A204.1 (cell line): ENCODE data around the gene MASP1.
"Not testable (repeated sequence)": the region's sequence is repeated elsewhere in the genome, so short reads cannot be mapped to it uniquely, and the experiment has no call there.

Source experiments
- FAIRE-seq: peaks from 2 replicates; lab custom pipeline; 2012; peaks lifted over from hg19 to GRCh38; lab: Jason Lieb, UNC

Gene MASP1

GRCh38 chr3:187264911-187265310, 26.6 kb downstream of the MASP1 start:
- FAIRE-seq = no peak

- no peak for FAIRE-seq
Measured at GRCh38 chr3:187264021-187264420, 27.5 kb downstream of the MASP1 start.

- FAIRE-seq = no peak
Measured at GRCh38 chr3:187263270-187263669, 28.3 kb downstream of the MASP1 start.

- no peak for FAIRE-seq
Measured at GRCh38 chr3:187262360-187262759, 29.2 kb downstream of the MASP1 start.

- no peak for FAIRE-seq
Measured at GRCh38 chr3:187261541-187261969, 30.0 kb downstream of the MASP1 start.

- FAIRE-seq = no peak
Measured at GRCh38 chr3:187259171-187259570, 32.4 kb downstream of the MASP1 start.

GRCh38 chr3:187257992-187258692, 33.4 kb downstream of the MASP1 start:
- no peak for FAIRE-seq

GRCh38 chr3:187257471-187257870, 34.1 kb downstream of the MASP1 start:
- no peak for FAIRE-seq

- FAIRE-seq = no peak
Measured at GRCh38 chr3:187256051-187256616, 35.4 kb downstream of the MASP1 start.

- FAIRE-seq = no peak
Measured at GRCh38 chr3:187255314-187255713, 36.2 kb downstream of the MASP1 start.

GRCh38 chr3:187252311-187252710, 39.2 kb downstream of the MASP1 start:
- FAIRE-seq = no peak

- FAIRE-seq = no peak
Measured at GRCh38 chr3:187251599-187251998, 39.9 kb downstream of the MASP1 start.

GRCh38 chr3:187247398-187247797, 44.1 kb downstream of the MASP1 start:
- no peak for FAIRE-seq

GRCh38 chr3:187243933-187244524, 47.5 kb downstream of the MASP1 start:
- FAIRE-seq = no peak

- no peak for FAIRE-seq
Measured at GRCh38 chr3:187242900-187243299, 48.6 kb downstream of the MASP1 start.

- no peak for FAIRE-seq
Measured at GRCh38 chr3:187242435-187242834, 49.1 kb downstream of the MASP1 start.

GRCh38 chr3:187238835-187239234, 52.7 kb downstream of the MASP1 start:
- not testable (repeated sequence) for FAIRE-seq

GRCh38 chr3:187238239-187238638, 53.3 kb downstream of the MASP1 start:
- FAIRE-seq = no peak

- FAIRE-seq = no peak
Measured at GRCh38 chr3:187237741-187238140, 53.8 kb downstream of the MASP1 start.

GRCh38 chr3:187236962-187237361, 54.6 kb downstream of the MASP1 start:
- FAIRE-seq = no peak

GRCh38 chr3:187230011-187230410, 61.5 kb downstream of the MASP1 start:
- no peak for FAIRE-seq

- FAIRE-seq = no peak
Measured at GRCh38 chr3:187228740-187229139, 62.8 kb downstream of the MASP1 start.

- no peak for FAIRE-seq
Measured at GRCh38 chr3:187227658-187228258, 63.8 kb downstream of the MASP1 start.
